H1 (cell line): ENCODE data around the gene ZC3H14. TPM values are rescaled to one million over a fixed set of nuclear protein-coding genes. Genes with fewer than 3 reads are reported as not detected.

Experiments used
- BRCA1 ChIP-seq: IDR thresholded peaks from 2 replicates; pipeline ENCODE4 v1.6.1; 2012; ENCODE audit warnings: low read depth, low read length, improper control_type of control experiment
- EGR1 ChIP-seq: IDR thresholded peaks from 2 replicates; pipeline ENCODE4 v1.6.1; 2011; ENCODE audit warnings: low read depth, low read length, borderline replicate concordance
- EP300 ChIP-seq, 2 experiments: IDR thresholded peaks; 1 replicate in 1 of 2; 2 replicates in 1 of 2; pipeline ENCODE4 v1.6.1; 2011 to 2012; ENCODE audit warnings: low read depth in 2 of 2, low read length in 2 of 2, mild to moderate bottlenecking in 2 of 2, borderline replicate concordance in 1 of 2, inconsistent platforms in 1 of 2, moderate library complexity in 1 of 2
- EZH2 ChIP-seq: fragments of 200-600 bp; sonication (generic); IDR thresholded peaks from 2 replicates; pipeline ENCODE4 v1.7.1; 2012; ENCODE audit warnings: low read depth, mild to moderate bottlenecking, moderate library complexity, low read length, inconsistent platforms; ENCODE audit not compliant: severe bottlenecking
- KDM4A ChIP-seq: IDR thresholded peaks from one replicate; pipeline ENCODE4 v1.7.1; 2012; ENCODE audit warnings: low read depth, mild to moderate bottlenecking, moderate library complexity, low read length, inconsistent platforms; ENCODE audit not compliant: severe bottlenecking
- RAD21 ChIP-seq, 2 experiments: IDR thresholded peaks in 1 of 2; conservative IDR thresholded peaks in 1 of 2; 2 replicates each; pipeline ENCODE4 v1.6.1; 2011; ENCODE audit warnings: low read depth in 2 of 2, low read length in 2 of 2, improper control_type of control experiment in 1 of 2, inconsistent platforms in 1 of 2, mild to moderate bottlenecking in 1 of 2, moderate library complexity in 1 of 2
- RXRA ChIP-seq: IDR thresholded peaks from 2 replicates; pipeline ENCODE4 v1.6.1; 2011; ENCODE audit warnings: low read depth, mild to moderate bottlenecking, low read length, moderate library complexity; ENCODE audit not compliant: insufficient read depth
- SAP30 ChIP-seq: fragments of 300-600 bp; sonication (generic); IDR thresholded peaks from 2 replicates; pipeline ENCODE4 v1.7.1; 2012; ENCODE audit warnings: low read length, moderate library complexity, mild to moderate bottlenecking, inconsistent platforms; ENCODE audit not compliant: insufficient read depth, insufficient replicate concordance
- SRF ChIP-seq: IDR thresholded peaks from 2 replicates; pipeline ENCODE4 v1.6.1; 2011; ENCODE audit warnings: mild to moderate bottlenecking, low read depth, low read length, moderate library complexity
- polyA plus RNA-seq, 7 experiments: library from polyadenylated mRNA; depleted of rRNA in 3 of 7; stranded (reverse) in 5 of 7; unstranded in 2 of 7; fragments of >200 nt in 5 of 7; fragments of 200-250 nt in 2 of 7; gene quantifications; 1 replicate in 5 of 7; 2 replicates in 1 of 7; 4 replicates in 1 of 7; pipeline versions ENCODE4 v1.2.1 to v1.2.3, GENCODE V29; 2011 to 2013; ENCODE audit warnings: missing spikeins in 2 of 7, mixed read lengths in 2 of 7
- total RNA-seq: library from RNA; stranded (reverse); fragmentation: NEBNext Ultra II Directional; extraction: Animal tissue kit (Norgen Biotek cat#: 25700); gene quantifications from 2 replicates; pipeline ENCODE4 v1.2.1, GENCODE V29; 2021

ZC3H14 gene
- total and polyA plus RNA-seq, 2 of the 8 experiments (the other 6 are each of a cell fraction or from before 2014, with no cell fraction given), result 86.0 to 99.1 TPM

DNA sequence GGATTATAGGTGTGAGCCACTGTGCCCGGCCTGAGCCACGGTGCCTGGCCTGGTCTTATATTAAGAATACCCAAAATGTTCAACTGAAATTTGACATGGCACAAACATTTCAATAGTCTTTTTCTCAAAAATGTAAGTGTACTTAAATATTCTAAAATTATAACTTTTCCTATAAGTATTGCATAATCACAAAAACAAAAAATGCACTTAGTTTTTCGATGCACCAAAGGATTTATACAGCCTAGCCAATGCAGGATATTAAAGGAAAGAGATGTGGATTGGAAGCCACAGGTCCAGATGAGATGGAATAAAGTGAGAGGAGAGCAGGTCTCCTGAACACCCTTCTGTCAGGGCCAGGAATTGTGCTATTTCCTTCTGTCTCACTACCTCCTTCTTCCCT lies 62.8 kb downstream of the ZC3H14 start (continued):
- TF ChIP-seq RAD21 (IDR thresholded peaks at IDR 0.05 in 1 of 2, conservative IDR thresholded peaks at IDR 0.05 in 1 of 2; ENCODE audit: low read depth in 2 of 2, low read length in 2 of 2), result no peak
- no peak for TF ChIP-seq SRF
- TF ChIP-seq EP300 (IDR thresholded peaks at IDR 0.05; ENCODE audit: borderline replicate concordance in 1 of 2, low read depth in 2 of 2, low read length in 2 of 2), result no peak
- no peak for TF ChIP-seq SAP30
- no peak for TF ChIP-seq RXRA
- no peak for TF ChIP-seq EZH2
- no peak for TF ChIP-seq KDM4A
- no peak for TF ChIP-seq BRCA1
- TF ChIP-seq EGR1, result no peak
